ES-I3 (cell line): ENCODE measurements around the gene MYO3A.
"Not testable (repeated sequence)": the region's sequence is repeated elsewhere in the genome, so short reads cannot be mapped to it uniquely, and the experiment has no call there.

Experiments used
- H3K36me3 ChIP-seq: 2 replicates; pipeline ENCODE4 v1.6.1; 2013; ENCODE audit warnings: mild to moderate bottlenecking, low read length, control low read depth, moderate library complexity; ENCODE audit not compliant: insufficient read depth
- H3K4me1 ChIP-seq: 2 replicates; pipeline ENCODE4 v1.6.1; 2013; ENCODE audit warnings: mild to moderate bottlenecking, control low read depth, low read length; ENCODE audit not compliant: insufficient read depth
- H3K9ac ChIP-seq: 2 replicates; pipeline ENCODE4 v1.6.1; 2013; ENCODE audit warnings: low read depth, mild to moderate bottlenecking, low read length, moderate library complexity
- H3K9me3 ChIP-seq: 2 replicates; pipeline ENCODE4 v1.6.1; 2013; ENCODE audit warnings: mild to moderate bottlenecking, low read length, moderate library complexity; ENCODE audit not compliant: control insufficient read depth, insufficient read depth

MYO3A gene

DNA sequence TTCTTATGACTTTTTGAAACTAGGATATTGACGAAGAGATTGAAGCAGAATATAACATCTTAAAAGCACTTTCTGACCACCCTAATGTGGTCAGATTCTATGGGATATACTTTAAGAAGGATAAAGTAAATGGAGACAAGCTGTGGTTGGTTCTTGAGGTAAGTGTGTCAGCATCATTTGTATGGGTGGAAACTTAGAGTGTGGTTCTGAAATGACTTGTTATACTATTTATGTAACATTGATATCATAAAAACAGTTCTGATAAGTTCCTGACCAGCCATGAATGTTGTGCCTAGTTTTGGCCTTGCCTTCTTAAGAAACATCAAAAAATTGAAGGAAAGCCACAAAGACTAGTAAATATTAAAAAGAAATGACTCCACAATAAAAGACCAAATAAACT lies 20.8 kb downstream of the MYO3A start:
- Histone ChIP-seq H3K36me3 (no peaks in the 10 kb centered on the region), H3K9ac (no peak overlapping the region)

DNA sequence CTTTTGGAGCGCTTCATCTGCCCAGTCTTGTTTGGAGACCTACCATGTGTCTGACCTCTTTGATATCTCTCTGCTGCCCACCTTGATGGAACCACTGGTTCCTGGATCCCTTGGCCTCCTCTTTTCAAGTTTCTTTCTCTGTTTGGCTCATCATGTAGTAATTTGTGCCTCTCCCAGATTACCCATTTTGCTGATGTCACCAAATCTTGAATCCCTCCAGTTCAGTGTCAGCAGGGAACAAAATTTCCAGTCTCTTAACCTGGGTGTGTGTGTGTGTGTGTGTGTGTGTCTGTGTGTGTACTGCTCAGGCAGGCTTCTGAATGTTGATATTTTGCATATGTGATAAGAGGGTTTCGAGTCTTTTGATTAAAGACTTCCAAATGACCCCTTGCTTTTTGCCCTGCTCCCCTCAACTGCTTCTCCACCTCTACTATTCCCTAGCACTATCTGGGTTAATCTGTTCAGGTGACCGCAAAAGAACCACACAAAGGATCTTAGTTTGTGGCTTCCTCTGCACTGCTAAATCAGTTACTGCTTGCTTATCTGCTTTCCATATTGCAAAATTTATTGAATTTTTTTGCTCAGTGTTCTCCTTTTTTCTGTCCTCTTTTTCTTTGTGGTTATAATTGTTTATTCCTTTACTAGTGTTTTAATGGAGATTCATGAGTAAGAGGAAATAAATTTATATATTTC lies 25.7 kb downstream of the MYO3A start:
- Histone ChIP-seq H3K36me3 (no peaks in the 10 kb centered on the region), H3K4me1 (no peaks in the 10 kb centered on the region), H3K9ac (no peak overlapping the region), H3K9me3 (no peaks in the 10 kb centered on the region)

More for the DNA sequence above, 20.8 kb downstream of the MYO3A start:
- no peaks in the 10 kb centered on the region for H3K9me3 ChIP-seq
- no peaks in the 10 kb centered on the region for H3K4me1 ChIP-seq

DNA sequence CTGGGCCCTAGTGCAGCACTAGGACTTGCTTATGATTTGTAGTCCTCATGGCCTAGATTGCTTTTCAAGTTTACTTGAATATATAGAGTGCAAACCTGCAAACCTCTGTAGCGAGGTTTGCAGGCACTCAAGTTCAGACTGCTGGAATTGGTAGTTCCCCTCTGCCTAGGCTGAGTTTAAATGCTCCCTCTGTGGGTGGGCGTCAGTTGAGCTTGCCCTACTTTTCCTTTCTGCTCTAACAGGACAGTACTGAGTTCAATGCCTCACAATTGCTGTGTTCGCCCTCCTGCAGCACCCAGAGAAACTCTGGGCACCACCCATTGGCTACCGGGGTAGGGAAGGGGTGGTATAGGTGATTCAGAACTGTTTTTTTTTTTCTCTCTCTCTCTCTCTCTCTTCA lies 31.6 kb downstream of the MYO3A start:
- H3K9me3 ChIP-seq: no peaks in the 10 kb centered on the region
- no peak overlapping the region for H3K9ac ChIP-seq
- no peaks in the 10 kb centered on the region for H3K4me1 ChIP-seq

DNA sequence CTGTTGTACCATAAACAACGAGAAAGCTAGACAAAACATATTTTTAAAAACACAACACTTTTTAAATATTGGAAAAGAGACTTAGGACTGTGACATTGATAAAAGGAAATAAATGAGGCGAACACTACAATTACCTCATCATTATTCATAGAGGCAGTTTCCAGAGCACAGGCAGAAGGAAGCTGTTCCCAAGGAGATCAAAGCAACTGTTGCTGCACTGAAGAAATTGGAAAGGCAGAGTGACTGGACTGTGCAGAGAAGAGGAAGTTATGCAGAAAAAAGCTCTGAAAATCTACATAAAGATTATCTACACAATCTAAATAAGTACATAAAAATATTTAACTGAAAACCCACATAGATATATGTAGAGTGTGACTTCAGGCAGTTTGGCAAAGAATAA lies 32.8 kb downstream of the MYO3A start:
- H3K36me3 ChIP-seq: no peaks in the 10 kb centered on the region
- H3K9ac ChIP-seq: no peak overlapping the region
- no peaks in the 10 kb centered on the region for H3K9me3 ChIP-seq
- H3K4me1 ChIP-seq: no peaks in the 10 kb centered on the region

More for the DNA sequence above, 31.6 kb downstream of the MYO3A start:
- no peaks in the 10 kb centered on the region for H3K36me3 ChIP-seq

DNA sequence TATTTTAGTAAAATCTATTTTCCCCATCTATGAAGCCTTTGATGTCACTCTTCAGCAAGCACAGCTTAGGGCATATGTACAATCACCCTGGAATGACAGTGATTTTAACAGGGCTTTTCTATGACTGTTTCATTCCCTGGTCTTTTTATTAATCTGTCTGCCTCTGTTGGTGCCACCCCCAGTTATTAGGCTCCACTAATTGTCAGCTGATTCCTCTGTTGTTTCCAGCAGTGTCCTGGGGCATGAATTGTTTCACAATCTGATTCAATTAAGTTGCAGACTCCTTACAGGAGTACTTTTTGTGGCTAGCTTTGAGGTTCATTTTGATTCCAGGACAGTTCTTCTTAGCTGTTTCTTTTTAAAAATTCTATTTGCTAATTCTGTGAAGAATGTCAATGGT lies 38.6 kb downstream of the MYO3A start:
- Histone ChIP-seq H3K36me3 (no peaks in the 10 kb centered on the region), H3K9ac (no peak overlapping the region), H3K9me3 (no peaks in the 10 kb centered on the region), H3K4me1 (no peaks in the 10 kb centered on the region)

DNA sequence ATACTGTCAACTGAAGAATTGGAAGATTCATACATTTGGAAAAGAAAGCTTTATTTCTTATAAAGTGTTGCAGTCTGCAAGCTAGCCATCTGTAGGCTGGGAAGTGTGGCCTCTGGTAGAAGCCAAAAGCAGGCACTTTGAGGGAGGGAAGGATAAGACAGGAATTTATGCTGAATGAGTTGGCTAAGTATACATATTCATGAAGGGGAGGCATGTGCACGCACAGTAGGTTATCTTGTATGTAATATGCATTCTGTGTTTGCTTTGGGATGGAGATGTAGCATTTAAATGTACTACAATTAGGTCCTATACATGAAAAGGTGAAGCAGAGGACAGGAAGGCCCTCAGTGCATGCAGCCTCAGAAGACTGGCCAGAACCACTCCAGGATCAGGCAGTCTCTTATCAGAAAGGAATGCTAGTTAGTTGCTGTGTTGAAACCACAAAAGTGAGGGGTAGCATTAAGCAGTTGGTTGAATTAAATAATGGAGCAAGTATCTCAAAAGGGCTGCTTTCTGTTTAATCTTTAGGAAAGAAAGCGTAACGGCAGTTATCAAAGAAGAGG lies 40.9 kb downstream of the MYO3A start:
- Histone ChIP-seq H3K4me1 (no peaks in the 10 kb centered on the region), H3K36me3 (no peaks in the 10 kb centered on the region), H3K9ac (no peak overlapping the region), H3K9me3 (no peaks in the 10 kb centered on the region)

DNA sequence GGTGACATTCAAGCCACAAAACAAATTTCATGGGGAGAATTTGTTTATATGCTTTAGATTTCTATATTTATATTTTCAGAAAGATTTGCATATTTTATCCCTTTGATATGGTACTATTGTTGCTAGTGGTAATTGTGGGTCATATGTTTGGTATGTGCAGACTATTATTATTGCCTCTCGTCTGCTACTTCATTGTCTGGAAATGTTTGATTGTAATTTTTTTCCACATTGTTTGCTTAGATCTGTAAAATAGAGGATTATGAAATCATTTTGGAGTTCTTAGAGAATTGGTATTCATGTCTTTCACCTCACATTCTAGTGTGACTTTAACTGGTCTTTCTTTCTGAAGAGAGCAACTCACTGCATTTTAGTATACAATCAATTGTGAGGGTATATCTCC lies 44.7 kb downstream of the MYO3A start:
- Histone ChIP-seq H3K9me3 (peaks cover 4% of the 10 kb centered on the region; the same call in 1 of the 2 replicates), H3K4me1 (no peaks in the 10 kb centered on the region), H3K9ac (no peak overlapping the region), H3K36me3 (no peaks in the 10 kb centered on the region)

DNA sequence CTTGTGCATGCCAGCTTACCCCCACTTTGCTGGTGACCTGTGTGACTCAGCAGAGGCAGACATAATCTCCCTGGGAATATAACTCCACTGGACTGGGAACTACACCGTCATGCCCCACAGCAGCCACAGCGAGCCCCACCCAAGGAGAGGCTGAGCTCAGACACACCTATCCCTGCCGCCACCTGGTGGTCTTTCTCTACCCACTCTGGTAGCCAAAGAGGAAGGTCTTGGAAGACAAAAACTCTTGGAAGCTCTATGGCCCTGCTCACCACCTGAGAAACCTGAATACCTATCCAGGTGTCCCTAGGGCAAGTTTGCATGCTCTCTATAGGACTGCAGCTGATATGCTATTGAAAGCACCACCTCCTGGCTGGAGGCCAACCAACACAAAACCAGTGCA lies 48.1 kb downstream of the MYO3A start:
- Histone ChIP-seq H3K36me3 (no peaks in the 10 kb centered on the region), H3K4me1 (no peaks in the 10 kb centered on the region), H3K9ac (no peak overlapping the region), H3K9me3 (peaks cover 4% of the 10 kb centered on the region; the same call in 1 of the 2 replicates)

DNA sequence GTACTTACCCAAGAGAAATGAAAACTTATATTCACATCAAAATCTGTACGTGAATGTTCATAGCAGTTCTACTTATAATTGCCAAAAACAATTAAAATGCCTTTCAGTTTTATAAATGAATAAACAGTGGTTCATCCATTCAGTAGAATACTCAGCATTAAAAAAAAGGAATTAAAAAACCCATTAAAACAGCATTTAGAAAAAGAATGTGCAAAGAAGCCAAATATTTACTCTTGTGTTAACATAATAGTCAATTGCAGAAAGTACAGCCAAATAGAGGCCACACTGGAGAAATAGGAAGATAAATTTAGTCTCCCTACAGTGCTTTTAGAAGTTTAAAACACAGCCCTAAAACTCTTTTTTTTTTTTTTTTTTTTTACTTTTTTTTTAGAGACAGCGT lies 54.6 kb downstream of the MYO3A start:
- no peaks in the 10 kb centered on the region for H3K36me3 ChIP-seq
- no peak overlapping the region for H3K9ac ChIP-seq
- H3K9me3 ChIP-seq: no peaks in the 10 kb centered on the region; the same call in 1 of the 2 replicates
- H3K4me1 ChIP-seq: no peaks in the 10 kb centered on the region

DNA sequence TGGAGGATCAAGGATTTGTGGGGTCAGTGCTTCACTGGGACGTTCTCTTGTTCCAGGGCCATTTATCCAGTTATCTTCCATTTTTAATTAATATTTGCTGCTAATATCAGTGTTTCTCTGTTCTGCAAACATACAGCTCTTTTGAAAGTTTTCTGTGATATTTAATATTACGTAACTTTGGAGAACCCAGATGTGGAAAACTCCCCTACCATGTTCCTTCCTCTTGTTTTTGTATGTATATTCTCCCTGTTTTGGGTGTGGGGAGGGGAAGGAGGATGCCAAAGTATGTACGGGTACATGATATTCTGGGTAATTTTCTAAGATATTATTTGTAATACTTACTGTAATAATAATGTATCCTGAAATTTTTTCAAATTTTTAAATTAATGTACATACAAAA lies 55.9 kb downstream of the MYO3A start:
- no peaks in the 10 kb centered on the region for H3K9me3 ChIP-seq
- H3K4me1 ChIP-seq: no peaks in the 10 kb centered on the region
- H3K9ac ChIP-seq: no peak overlapping the region
- H3K36me3 ChIP-seq: no peaks in the 10 kb centered on the region

DNA sequence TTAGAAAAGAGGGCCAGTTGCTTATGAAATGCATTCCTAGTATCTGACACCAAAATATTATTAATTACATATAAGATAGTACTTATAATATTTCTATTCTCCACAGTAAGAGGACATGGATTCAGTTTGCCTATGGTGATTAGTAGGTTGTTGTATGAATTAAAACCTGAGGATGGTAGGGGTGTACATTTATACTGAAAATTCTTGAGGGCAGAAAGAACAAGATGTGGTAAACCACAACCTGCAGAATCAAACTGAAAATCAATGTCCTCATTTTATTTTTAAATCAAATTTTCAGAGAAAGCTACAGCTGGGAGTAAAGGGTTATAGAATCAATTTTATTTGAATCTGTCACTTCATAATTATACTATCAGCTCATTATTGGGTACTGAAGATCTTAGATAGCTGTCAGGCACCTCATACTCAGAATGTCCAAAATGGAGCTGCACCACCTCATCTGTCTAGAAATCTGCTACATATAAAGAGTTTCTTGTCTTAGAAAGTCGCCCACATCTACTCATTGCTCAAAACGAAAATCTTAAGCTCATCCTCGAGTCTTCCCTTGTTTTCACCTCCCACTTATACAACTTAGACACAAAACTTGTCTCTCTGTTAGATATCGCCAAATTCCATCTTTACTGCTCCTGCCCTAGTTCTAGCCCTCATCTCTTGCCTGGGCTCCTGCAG lies 65.4 kb downstream of the MYO3A start:
- H3K36me3 ChIP-seq: no peaks in the 10 kb centered on the region

DNA sequence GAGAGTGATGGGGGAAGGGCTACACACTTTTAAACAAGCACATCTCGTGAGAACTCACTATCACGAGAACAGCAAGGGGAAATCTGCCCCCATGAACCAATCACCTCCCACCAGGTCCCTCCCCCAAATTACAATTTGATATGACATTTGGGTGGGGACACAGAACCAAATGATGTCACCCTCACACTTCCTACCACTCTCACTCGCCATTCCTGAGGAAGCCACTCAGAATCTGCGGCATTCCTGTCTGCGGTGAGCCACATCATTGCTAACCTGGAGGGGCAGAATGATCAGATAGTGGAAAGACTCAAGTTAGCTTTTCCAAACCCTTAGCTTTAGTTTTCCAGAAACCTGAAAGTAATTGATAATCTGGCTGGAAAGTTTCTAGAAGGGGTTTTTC lies 66.9 kb downstream of the MYO3A start:
- H3K36me3 ChIP-seq: no peaks in the 10 kb centered on the region

More for the DNA sequence above, 65.4 kb downstream of the MYO3A start:
- Histone ChIP-seq H3K9ac (no peak overlapping the region), H3K4me1 (no peaks in the 10 kb centered on the region), H3K9me3 (no peaks in the 10 kb centered on the region)

DNA sequence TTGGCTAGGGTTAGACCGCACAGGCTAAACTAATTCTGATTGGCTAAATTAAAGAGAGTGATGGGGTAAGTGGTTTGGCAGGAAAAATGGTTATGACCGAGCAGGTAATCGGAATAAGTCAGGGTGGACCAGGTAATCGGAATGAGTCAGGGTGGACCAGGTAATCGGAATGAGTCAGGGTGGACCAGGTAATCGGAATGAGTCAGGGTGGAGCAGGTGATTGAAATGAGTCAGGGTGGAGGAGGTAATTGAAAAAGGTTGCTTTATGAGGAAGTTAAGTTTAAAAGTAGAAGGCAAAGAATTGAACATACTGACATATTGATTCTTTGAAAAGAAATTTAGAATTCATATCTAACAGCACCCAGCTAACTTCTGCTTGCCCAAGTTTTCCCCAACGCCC lies 68.4 kb downstream of the MYO3A start:
- H3K9ac ChIP-seq, H3K9me3 ChIP-seq, H3K4me1 ChIP-seq, H3K36me3 ChIP-seq: not testable (repeated sequence)

More for the DNA sequence above, 66.9 kb downstream of the MYO3A start:
- Histone ChIP-seq H3K9me3 (no peaks in the 10 kb centered on the region), H3K4me1 (no peaks in the 10 kb centered on the region), H3K9ac (no peak overlapping the region)

DNA sequence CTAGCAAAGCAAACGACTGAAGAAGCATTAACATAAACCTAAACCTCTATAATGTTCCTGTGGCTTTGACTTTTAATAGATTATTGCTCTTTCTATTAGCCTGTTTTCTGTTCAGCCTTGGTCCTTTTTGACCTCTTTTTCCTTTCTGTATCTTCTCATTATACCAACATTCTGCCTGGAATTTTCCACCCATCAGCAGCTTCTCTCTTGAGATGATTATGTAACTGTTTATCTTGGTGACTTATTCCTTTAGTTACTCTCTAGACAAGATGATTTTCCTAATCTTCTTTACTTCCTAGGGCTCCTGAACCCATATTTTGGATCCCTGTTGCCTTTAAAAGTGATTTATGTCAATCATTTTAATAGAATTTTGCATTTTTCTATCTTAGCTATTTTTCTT lies 81.1 kb downstream of the MYO3A start:
- Histone ChIP-seq H3K9me3 (no peaks in the 10 kb centered on the region), H3K9ac (no peak overlapping the region), H3K4me1 (no peaks in the 10 kb centered on the region), H3K36me3 (no peaks in the 10 kb centered on the region)

DNA sequence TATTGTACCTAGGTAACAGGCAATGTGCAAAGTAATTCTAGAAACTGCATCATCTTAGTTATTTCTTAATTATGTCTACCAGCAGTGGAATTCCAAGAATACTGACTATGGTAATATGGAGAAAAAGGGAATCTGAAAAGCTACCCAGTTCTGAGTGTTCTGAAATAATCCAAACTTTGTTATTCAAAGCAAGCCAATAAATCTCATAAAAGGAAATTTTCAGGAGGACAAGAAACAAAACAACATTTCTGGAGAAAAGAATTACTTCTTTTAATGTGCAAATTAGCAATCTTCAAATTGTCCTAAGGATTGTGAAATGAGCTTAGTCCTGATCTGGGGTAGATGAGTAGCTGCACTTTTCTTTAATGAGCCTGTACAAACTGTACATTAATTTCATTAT lies 88.8 kb downstream of the MYO3A start:
- Histone ChIP-seq H3K9me3 (no peaks in the 10 kb centered on the region), H3K4me1 (peaks cover 6% of the 10 kb centered on the region; the same call in 1 of the 2 replicates), H3K9ac (no peak overlapping the region), H3K36me3 (no peaks in the 10 kb centered on the region)
